Measurements from ENCODE around the gene GPR141. TPM values are rescaled to one million over a fixed set of nuclear protein-coding genes. Genes with fewer than 3 reads are reported as not detected.

Gene GPR141
- total and polyA plus RNA-seq, 9 of the 15 experiments (the other 6 are each of a cell fraction or from before 2014, with no cell fraction given) = not detected

DNA sequence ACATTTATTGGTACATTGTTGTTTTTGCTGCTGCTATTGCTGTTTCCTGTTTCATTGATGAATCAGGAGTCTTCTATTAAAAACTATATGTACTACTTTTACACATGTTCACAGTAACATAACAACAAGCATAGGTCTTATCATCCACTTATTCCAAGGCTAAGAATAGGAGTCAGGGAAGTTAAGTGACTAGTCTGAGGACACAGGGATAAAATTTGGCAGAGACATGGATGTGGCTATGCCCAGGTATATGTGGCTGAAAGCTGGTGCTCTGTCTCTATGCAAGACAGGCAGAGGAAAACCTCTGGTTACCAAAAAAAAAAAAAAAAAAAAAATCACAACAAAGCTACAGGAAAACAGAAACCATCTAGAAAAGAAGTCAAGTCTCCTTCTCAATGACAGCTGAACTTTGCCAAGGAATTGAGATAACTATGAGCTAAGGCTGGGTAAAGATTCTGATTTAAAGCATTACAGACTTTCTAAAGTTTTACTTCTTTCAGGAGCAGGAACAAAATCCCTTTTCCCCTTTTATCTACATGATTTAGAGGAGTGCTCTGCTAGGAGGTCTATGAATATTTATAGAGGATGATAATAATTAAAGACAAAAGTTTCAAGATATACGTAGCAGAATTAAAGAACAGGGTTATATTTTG lies 70.0 kb downstream of the GPR141 start:
- no peaks in the 10 kb centered on the region for H3K9me3 ChIP-seq (replicated peaks; ENCODE audit: control insufficient read depth, insufficient read depth, low read depth, low read length)
- ChIA-PET CTCF (ENCODE audit: low intra/inter-chr PET ratio) (no interaction called here), POLR2A (no interaction called here)
- no TSS peak for BruUV-seq (replicated peaks)
- no peak overlapping the region for H3K4me2 ChIP-seq (ENCODE audit: insufficient read depth, low read length)
- no peak overlapping the region for H3K9ac ChIP-seq (ENCODE audit: insufficient read depth in 1 of 2, low read depth in 2 of 2, low read length in 2 of 2)
- H3K4me1 ChIP-seq (replicated peaks in 1 of 2; ENCODE audit: control insufficient read depth in 2 of 2, insufficient read depth in 2 of 2, low read length in 2 of 2) = no peaks in the 10 kb centered on the region; a peak in 1 of 5 replicates
- WGBS (ENCODE audit: insufficient coverage, low coverage, missing lambda C conversion rate) = 0% methylated on average over 1 of the region's 1 CpG
- intact Hi-C loops (cut with micrococcal nuclease) = no loop called here
- FAIRE-seq = no peak
- ATAC-seq = no peak
- H3K27me3 ChIP-seq (ENCODE audit: control insufficient read depth in 2 of 2, insufficient read depth in 2 of 2, low read length in 2 of 2) = no peaks in the 10 kb centered on the region
- no peaks in the 10 kb centered on the region for H3K79me2 ChIP-seq (ENCODE audit: control insufficient read depth, insufficient read depth, low read length)
- no peak overlapping the region for H3K27ac ChIP-seq (ENCODE audit: extremely low read depth, low read depth, low read length)
- TF ChIP-seq CBFB (CRISPR knock-in tag; IDR thresholded peaks at IDR 0.05) (no peak), MEF2D (tag; conservative IDR thresholded peaks at IDR 0.05; ENCODE audit: low read depth) (no peak), IRF9 (tag; IDR thresholded peaks at IDR 0.05) (no peak), GTF2A2 (tag; IDR thresholded peaks at IDR 0.05) (no peak), TARDBP (IDR thresholded peaks at IDR 0.05) (no peak), NFIX (CRISPR knock-in tag; IDR thresholded peaks at IDR 0.05; ENCODE audit: low read depth) (no peak), ZNF384 (IDR thresholded peaks at IDR 0.05; ENCODE audit: low read depth, low read length) (no peak), HLTF (IDR thresholded peaks at IDR 0.05) (no peak), ZBTB9 (CRISPR knock-in tag; IDR thresholded peaks at IDR 0.05) (no peak), HNRNPH1 (optimal IDR thresholded peaks at IDR 0.05; ENCODE audit: low read depth, low read length) (no peak), ERF (CRISPR knock-in tag; IDR thresholded peaks at IDR 0.05) (no peak)
- TF ChIP-seq, protein P1, sequence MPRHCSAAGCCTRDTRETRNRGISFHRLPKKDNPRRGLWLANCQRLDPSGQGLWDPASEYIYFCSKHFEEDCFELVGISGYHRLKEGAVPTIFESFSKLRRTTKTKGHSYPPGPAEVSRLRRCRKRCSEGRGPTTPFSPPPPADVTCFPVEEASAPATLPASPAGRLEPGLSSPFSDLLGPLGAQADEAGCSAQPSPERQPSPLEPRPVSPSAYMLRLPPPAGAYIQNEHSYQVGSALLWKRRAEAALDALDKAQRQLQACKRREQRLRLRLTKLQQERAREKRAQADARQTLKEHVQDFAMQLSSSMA (CRISPR knock-in tag; IDR thresholded peaks at IDR 0.05) = no peak
- TF ChIP-seq, protein P2, sequence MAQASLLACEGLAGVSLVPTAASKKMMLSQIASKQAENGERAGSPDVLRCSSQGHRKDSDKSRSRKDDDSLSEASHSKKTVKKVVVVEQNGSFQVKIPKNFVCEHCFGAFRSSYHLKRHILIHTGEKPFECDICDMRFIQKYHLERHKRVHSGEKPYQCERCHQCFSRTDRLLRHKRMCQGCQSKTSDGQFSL (CRISPR knock-in tag; IDR thresholded peaks at IDR 0.05) = no peak
- TF ChIP-seq, protein P2 (tag; IDR thresholded peaks at IDR 0.05) = no peak
- in situ Hi-C loops (cut with MboI) = no loop called here
- H3K9me1 ChIP-seq (ENCODE audit: control insufficient read depth, insufficient read depth, low read length) = no peaks in the 10 kb centered on the region
- no peaks in the 10 kb centered on the region for H4K20me1 ChIP-seq (replicated peaks; ENCODE audit: control insufficient read depth, insufficient read depth, low read length)
- DNase-seq (ENCODE audit: extremely low read depth in 1 of 4, low spot score in 3 of 4) = no peak
- no peaks in the 10 kb centered on the region for H3K36me3 ChIP-seq (ENCODE audit: control insufficient read depth, insufficient read depth, low read length)
- no peak overlapping the region for H3K4me3 ChIP-seq
- no peak overlapping the region for H2AFZ ChIP-seq (ENCODE audit: low read depth, low read length)

Data from K562 (cell line).